BE2C (cell line): ENCODE data around the gene ATG4A.

Experiments used
- DNase-seq: peaks from one replicate; pipeline ENCODE4 v3.0.0-alpha.2; 2020
- H3K27me3 ChIP-seq: fragments of 250-450 bp; sonication (Bioruptor Pico); 2 replicates; pipeline ENCODE4 v1.5.1; 2020; ENCODE audit warnings: mild to moderate bottlenecking
- H3K36me3 ChIP-seq: fragments of 250-450 bp; sonication (Bioruptor Pico); 2 replicates; pipeline ENCODE4 v1.5.1; 2020; ENCODE audit warnings: mild to moderate bottlenecking
- H3K4me1 ChIP-seq: fragments of 250-450 bp; sonication (Bioruptor Pico); 2 replicates; pipeline ENCODE4 v1.5.1; 2020
- H3K4me3 ChIP-seq: 2 replicates; pipeline ENCODE4 v1.5.1; 2011; ENCODE audit warnings: low read depth, low read length
- H3K9me3 ChIP-seq: fragments of 250-450 bp; sonication (Bioruptor Pico); 2 replicates; pipeline ENCODE4 v1.5.1; 2020
- CTCF ChIP-seq: IDR thresholded peaks from 2 replicates; pipeline ENCODE4 v1.5.1; 2012; ENCODE audit warnings: mild to moderate bottlenecking, low read depth, low read length

Gene ATG4A

GRCh38 chrX:108178143-108178498 is 86.5 kb downstream of the ATG4A start:
- Histone ChIP-seq H3K9me3 (no peaks in the 10 kb centered on the region), H3K4me3 (no peak overlapping the region), H3K27me3 (no peaks in the 10 kb centered on the region), H3K36me3 (no peaks in the 10 kb centered on the region), H3K4me1 (no peaks in the 10 kb centered on the region)
- DNase-seq = no peak
- TF ChIP-seq CTCF = no peak

GRCh38 chrX:108186811-108187210 is 95.2 kb downstream of the ATG4A start:
- Histone ChIP-seq H3K36me3 (no peaks in the 10 kb centered on the region), H3K4me1 (no peaks in the 10 kb centered on the region), H3K9me3 (no peaks in the 10 kb centered on the region), H3K4me3 (no peak overlapping the region), H3K27me3 (no peaks in the 10 kb centered on the region)
- DNase-seq = no peak
- TF ChIP-seq CTCF = no peak

GRCh38 chrX:108198420-108198819 is 106.8 kb downstream of the ATG4A start:
- H3K9me3 ChIP-seq = no peaks in the 10 kb centered on the region
- no peaks in the 10 kb centered on the region for H3K4me1 ChIP-seq
- no peak overlapping the region for H3K4me3 ChIP-seq
- no peaks in the 10 kb centered on the region for H3K27me3 ChIP-seq
- H3K36me3 ChIP-seq = no peaks in the 10 kb centered on the region
- TF ChIP-seq CTCF = no peak
- no peak for DNase-seq

- Histone ChIP-seq H3K27me3 (no peaks in the 10 kb centered on the region), H3K4me3 (no peak overlapping the region), H3K36me3 (no peaks in the 10 kb centered on the region), H3K9me3 (no peaks in the 10 kb centered on the region), H3K4me1 (no peaks in the 10 kb centered on the region)
- DNase-seq = no peak
- no peak for TF ChIP-seq CTCF
These were observed 107.5 kb downstream of the ATG4A start for GRCh38 chrX:108199041-108199440.

GRCh38 chrX:108199691-108200090 is 108.1 kb downstream of the ATG4A start:
- no peaks in the 10 kb centered on the region for H3K36me3 ChIP-seq
- no peak overlapping the region for H3K4me3 ChIP-seq
- DNase-seq = peak; percentile 7
- H3K4me1 ChIP-seq = no peaks in the 10 kb centered on the region
- TF ChIP-seq CTCF = peak; percentile 60
- H3K27me3 ChIP-seq = no peaks in the 10 kb centered on the region
- H3K9me3 ChIP-seq = no peaks in the 10 kb centered on the region

GRCh38 chrX:108203540-108203939 is 112.0 kb downstream of the ATG4A start:
- TF ChIP-seq CTCF = no peak
- H3K4me1 ChIP-seq = no peaks in the 10 kb centered on the region
- H3K9me3 ChIP-seq = no peaks in the 10 kb centered on the region
- no peak for DNase-seq
- no peak overlapping the region for H3K4me3 ChIP-seq
- no peaks in the 10 kb centered on the region for H3K36me3 ChIP-seq
- no peaks in the 10 kb centered on the region for H3K27me3 ChIP-seq
